ENCODE results near the gene C9orf43.
"Not testable (repeated sequence)": the region's sequence is repeated elsewhere in the genome, so short reads cannot be mapped to it uniquely, and the experiment has no call there.

The C9orf43 gene

GRCh38 chr9:113409883-113410206 is 702 bp upstream of the C9orf43 start:
- DNase-seq: peak in 1 of 56 donors; percentile 65

GRCh38 chr9:113416149-113416721 is 5.7 kb downstream of the C9orf43 start:
- peak in 1 of 56 donors; percentile 13 for DNase-seq

- DNase-seq: no peak
Measured at GRCh38 chr9:113417370-113417769, 6.8 kb downstream of the C9orf43 start.

GRCh38 chr9:113421726-113422125 is 11.2 kb downstream of the C9orf43 start:
- no peak for DNase-seq

GRCh38 chr9:113425072-113425471 is 14.5 kb downstream of the C9orf43 start:
- no peak for DNase-seq

GRCh38 chr9:113426701-113427100 is 16.2 kb downstream of the C9orf43 start:
- DNase-seq: no peak

- DNase-seq: no peak
Measured at GRCh38 chr9:113427629-113428028, 17.1 kb downstream of the C9orf43 start.

GRCh38 chr9:113428062-113428615 is 17.6 kb downstream of the C9orf43 start:
- DNase-seq: no peak

- DNase-seq: no peak
Measured at GRCh38 chr9:113431191-113431590, 20.6 kb downstream of the C9orf43 start.

GRCh38 chr9:113436728-113437515 is 26.4 kb downstream of the C9orf43 start:
- no peak for DNase-seq

- not testable (repeated sequence) for DNase-seq
Measured at GRCh38 chr9:113437716-113438115, 27.2 kb downstream of the C9orf43 start.

GRCh38 chr9:113444736-113445135 is 34.2 kb downstream of the C9orf43 start:
- no peak for DNase-seq

- DNase-seq: peak in 2 of 56 donors; percentile 6 to 55
Measured at GRCh38 chr9:113446323-113446740, 35.8 kb downstream of the C9orf43 start.

GRCh38 chr9:113449376-113449775 is 38.8 kb downstream of the C9orf43 start:
- DNase-seq: no peak

- no peak for DNase-seq
Measured at GRCh38 chr9:113452113-113452605, 41.6 kb downstream of the C9orf43 start.

- DNase-seq: no peak
Measured at GRCh38 chr9:113454914-113455761, 44.6 kb downstream of the C9orf43 start.

GRCh38 chr9:113456235-113456634 is 45.7 kb downstream of the C9orf43 start:
- DNase-seq: no peak

GRCh38 chr9:113461285-113461684 is 50.7 kb downstream of the C9orf43 start:
- no peak for DNase-seq

GRCh38 chr9:113461943-113462342 is 51.4 kb downstream of the C9orf43 start:
- no peak for DNase-seq

- peak in 1 of 56 donors; percentile 27 for DNase-seq
Measured at GRCh38 chr9:113462781-113463286, 52.3 kb downstream of the C9orf43 start.
